Fibroblast of skin of left quadriceps (primary cell): ENCODE data around the gene SLC35E3.
"Not testable (repeated sequence)": the region's sequence is repeated elsewhere in the genome, so short reads cannot be mapped to it uniquely, and the experiment has no call there.

Source experiments
- DNase-seq, 2 experiments: peaks; one replicate each; pipeline ENCODE4 v3.0.0-alpha.2; 2013; ENCODE audit warnings: low read depth in 2 of 2

The SLC35E3 gene

DNA sequence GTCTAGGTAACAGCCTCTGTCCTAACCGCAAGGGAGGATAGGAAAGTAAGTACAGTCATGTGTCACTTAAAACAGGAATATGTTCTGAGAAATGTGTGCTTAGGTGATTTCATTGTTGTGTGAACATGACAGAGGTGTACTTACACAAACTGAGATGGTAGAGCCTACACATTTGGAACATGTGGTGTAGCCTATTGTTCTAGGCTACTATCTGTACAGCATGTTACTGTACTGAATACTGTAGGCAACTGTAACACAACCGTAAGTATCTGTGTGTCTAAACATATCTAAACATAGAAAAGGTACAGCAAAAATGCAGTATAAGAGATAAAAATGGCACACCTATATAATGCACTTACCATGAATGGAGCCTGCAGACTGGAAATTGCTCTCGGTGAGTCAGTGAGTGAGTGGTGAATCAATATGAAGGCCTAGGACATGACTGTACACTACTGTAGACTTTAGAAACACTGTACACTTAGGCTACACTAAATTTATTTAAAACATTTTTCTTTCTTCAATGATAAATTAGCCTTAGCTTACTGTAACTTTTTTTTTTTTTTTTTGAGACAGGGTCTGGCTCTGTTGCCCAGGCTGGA is 48.8 kb downstream of the SLC35E3 start:
- no peak for DNase-seq

GRCh38 chr12:68796399-68796798 is 50.4 kb downstream of the SLC35E3 start:
- no peak for DNase-seq

- no peak for DNase-seq
Observed at GRCh38 chr12:68798882-68799234, 52.9 kb downstream of the SLC35E3 start.

DNA sequence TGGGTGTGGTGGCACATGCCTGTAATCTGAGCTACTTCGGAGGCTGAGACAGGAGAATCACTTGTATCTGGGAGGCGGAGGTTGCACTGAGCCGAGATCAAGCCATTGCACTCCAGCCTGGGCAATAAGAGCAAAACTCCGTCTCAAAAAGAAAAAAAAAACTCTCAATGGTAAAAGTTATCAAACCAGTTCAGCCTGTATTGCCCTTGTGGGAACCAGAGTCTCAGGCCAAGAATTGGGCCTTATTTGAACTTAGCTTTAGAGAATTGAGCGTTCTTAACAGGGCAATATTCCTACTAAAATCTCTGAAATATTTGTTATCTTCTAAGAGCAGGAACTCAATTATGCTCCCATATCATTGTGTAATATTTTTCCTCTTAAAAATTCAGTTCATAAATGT is 54.3 kb downstream of the SLC35E3 start:
- no peak for DNase-seq

GRCh38 chr12:68801124-68801523 is 55.1 kb downstream of the SLC35E3 start:
- DNase-seq: not testable (repeated sequence)

- DNase-seq: not testable (repeated sequence)
Observed at GRCh38 chr12:68802372-68802745, 56.4 kb downstream of the SLC35E3 start.

GRCh38 chr12:68802911-68803651 is 57.1 kb downstream of the SLC35E3 start:
- DNase-seq: peak; percentile 39 to 42

DNA sequence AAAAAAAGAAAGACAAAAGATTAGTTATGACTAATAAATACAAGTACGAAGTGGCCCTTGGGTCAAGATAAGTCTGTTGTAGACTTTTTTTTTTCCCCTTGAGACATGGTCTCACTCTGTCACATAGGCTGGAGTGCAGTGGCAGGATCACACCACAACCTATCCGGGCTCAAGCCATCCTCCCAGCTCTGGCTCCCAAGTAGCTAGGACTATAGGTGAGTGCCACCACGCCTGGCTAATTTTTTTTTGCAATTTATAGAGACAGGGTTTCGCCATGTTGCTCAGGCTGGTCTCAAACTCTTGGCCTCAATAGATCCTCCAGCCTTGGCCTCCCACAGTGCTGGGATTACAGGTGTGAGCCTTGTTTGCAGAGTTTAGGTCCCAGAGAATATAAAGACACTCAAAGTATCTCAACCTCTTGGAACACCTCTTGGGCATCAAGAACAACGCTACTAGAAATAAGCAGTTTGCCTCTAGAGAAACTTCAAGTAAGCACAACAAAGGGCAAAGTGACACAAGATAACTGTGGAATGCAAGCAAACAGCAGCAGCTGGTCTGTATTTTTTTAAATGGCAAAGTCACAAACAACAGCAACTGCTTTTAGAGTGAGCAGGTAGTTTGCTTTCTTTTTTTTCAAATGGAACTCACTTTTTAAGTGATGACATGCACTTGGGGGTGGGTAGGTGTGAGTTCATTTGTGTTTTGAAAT is 58.1 kb downstream of the SLC35E3 start:
- no peak for DNase-seq

- no peak for DNase-seq
Observed at GRCh38 chr12:68804657-68805591, 58.9 kb downstream of the SLC35E3 start.

GRCh38 chr12:68805592-68806120 is 59.7 kb downstream of the SLC35E3 start:
- DNase-seq: no peak

DNA sequence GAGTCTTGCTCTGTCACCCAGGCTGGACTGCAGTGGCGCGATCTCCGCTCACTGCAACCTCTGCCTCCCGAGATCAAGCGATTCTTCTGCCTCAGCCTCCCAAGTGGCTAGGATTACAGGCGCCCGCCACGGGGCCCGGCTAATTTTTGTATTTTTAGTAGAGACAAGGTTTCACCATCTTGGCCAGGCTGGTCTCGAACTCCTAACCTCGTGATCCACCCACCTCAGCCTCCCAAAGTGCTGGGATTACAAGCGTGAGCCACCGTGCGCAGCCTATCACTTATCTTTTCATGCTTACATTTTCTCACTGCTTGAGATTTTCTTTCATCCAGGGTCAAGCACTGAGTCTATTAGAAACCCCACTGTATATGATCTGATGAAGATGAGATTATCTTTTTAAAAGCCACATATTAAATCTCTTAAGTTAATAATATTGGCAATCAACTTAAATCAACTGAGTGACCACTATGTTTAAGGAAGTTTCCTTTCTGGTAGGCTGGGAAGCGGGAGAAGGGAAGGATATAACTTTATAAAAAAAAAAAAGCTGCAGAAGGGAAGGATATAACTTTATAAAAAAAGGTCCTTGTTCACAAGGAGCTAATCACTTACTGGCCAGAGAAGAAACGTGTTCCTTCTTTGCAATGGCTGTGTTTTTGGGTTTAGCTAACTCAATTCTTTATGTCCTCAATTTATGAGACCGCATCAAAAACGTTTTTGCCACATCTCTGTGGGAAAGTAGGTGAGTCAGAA is 60.7 kb downstream of the SLC35E3 start:
- no peak for DNase-seq

- not testable (repeated sequence) for DNase-seq
Observed at GRCh38 chr12:68807274-68807575, 61.2 kb downstream of the SLC35E3 start.

GRCh38 chr12:68807576-68808387 is 61.8 kb downstream of the SLC35E3 start, which contains the start of gene MDM2:
Gene MDM2 (plus strand): TSS chr12:68808177. CDS start chr12:68808478, 301 bp downstream.
- peak; percentile 77 to 79 for DNase-seq

DNA sequence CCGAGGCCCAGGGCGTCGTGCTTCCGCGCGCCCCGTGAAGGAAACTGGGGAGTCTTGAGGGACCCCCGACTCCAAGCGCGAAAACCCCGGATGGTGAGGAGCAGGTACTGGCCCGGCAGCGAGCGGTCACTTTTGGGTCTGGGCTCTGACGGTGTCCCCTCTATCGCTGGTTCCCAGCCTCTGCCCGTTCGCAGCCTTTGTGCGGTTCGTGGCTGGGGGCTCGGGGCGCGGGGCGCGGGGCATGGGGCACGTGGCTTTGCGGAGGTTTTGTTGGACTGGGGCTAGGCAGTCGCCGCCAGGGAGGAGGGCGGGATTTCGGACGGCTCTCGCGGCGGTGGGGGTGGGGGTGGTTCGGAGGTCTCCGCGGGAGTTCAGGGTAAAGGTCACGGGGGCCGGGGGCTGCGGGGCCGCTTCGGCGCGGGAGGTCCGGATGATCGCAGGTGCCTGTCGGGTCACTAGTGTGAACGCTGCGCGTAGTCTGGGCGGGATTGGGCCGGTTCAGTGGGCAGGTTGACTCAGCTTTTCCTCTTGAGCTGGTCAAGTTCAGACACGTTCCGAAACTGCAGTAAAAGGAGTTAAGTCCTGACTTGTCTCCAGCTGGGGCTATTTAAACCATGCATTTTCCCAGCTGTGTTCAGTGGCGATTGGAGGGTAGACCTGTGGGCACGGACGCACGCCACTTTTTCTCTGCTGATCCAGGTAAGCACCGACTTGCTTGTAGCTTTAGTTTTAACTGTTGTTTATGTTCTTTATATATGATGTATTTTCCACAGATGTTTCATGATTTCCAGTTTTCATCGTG is 62.6 kb downstream of the SLC35E3 start:
- peak; percentile 48 to 55 for DNase-seq

GRCh38 chr12:68809190-68810026 is 63.4 kb downstream of the SLC35E3 start:
- DNase-seq: no peak

DNA sequence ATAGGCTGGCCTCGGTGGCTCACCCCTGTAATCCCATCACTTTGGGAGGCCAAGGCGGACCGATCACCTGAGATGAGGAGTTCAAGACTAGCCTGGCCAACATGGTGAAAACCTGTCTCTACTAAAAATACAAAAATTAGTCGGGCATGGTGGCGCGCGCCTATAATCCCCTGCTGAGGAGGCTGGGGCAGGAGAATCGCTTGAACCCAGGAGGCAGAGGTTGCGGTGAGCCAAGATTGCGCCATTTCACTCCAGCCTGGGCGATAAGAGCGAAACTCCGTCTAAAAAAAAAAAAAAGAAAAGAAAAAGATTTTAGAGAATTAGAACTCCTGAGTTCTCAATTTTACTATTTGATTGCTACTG is 64.0 kb downstream of the SLC35E3 start:
- DNase-seq: not testable (repeated sequence)

- not testable (repeated sequence) for DNase-seq
Observed at GRCh38 chr12:68811573-68811972, 65.6 kb downstream of the SLC35E3 start.

GRCh38 chr12:68812553-68813241 is 66.7 kb downstream of the SLC35E3 start:
- no peak for DNase-seq
